ENCODE measurements around the gene SCAF4. TPM values are rescaled to one million over a fixed set of nuclear protein-coding genes. Genes with fewer than 3 reads are reported as not detected.
A peak's percentile ranks its signal among the peaks of the same experiment; 100 is the strongest.

Gene SCAF4
- total RNA-seq, 2 donors from 2014 or later, result 16.5 to 23.6 TPM

DNA sequence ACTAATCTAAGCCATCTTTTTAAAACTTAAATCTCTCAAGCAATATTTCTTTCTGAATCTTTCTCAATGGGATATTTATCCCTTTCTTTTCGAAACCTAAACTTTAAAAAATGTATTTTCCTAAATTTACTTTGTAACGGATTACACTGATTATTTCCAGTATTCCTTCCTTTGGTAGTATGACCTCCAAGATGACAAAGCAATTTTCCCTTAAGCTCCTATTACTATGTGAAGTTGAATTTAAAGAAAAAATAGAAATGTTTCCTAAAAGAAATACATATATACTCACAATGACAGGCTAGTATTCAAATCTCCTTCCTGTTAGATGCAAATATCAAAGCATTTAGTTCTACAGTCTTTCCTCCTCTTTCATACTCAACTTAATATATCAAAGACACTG is 15.8 kb downstream of the SCAF4 start:
- ATAC-seq, result no peak
- intact Hi-C loops (cut with DNase I), result no loop called here
- DNase-seq, result no peak

DNA sequence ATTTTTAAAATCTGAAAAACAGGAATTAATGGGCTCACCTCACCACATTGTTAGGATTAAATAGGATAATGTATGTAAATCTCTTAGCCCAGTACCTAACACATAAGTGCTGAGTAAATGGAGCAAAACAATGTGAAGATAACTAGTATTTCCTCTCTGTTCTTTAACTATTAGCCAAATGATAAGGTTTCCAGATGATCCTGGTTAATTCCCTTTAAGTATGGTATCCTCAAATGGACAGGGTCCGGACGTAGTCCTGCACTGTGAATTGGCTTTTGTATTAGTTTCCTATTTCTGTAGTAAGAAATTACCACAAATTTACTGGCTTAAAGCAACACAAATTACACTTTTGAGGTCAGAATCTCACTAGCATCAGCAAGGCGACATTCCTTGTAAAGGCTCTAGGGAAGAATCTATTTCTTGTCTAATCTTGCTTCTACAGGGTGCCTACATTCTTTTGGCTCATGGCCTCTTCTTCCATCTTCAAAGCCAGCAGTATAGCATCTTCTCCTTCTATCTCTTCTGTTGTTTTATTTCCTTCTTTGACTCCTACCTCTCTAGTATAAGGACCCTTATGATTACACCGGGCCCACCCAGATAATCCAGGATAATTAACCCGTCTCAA is 17.1 kb downstream of the SCAF4 start:
- peak in 1 of 2 donors; percentile 19 for ATAC-seq
- no peak for DNase-seq
- intact Hi-C loops (cut with DNase I), result no loop called here

- ATAC-seq (peak in 1 of 2 donors; percentile 40), DNase-seq (no peak)
Measured at GRCh38 chr21:31713973-31714740, 17.8 kb downstream of the SCAF4 start.

GRCh38 chr21:31713115-31713514 is 18.8 kb downstream of the SCAF4 start:
- intact Hi-C loops (cut with DNase I), result no loop called here
- DNase-seq (no peak), ATAC-seq (peak in 1 of 2 donors; percentile 16)

More at GRCh38 chr21:31713973-31714740, 17.8 kb downstream of the SCAF4 start:
- intact Hi-C loops (cut with DNase I), result no loop called here

DNA sequence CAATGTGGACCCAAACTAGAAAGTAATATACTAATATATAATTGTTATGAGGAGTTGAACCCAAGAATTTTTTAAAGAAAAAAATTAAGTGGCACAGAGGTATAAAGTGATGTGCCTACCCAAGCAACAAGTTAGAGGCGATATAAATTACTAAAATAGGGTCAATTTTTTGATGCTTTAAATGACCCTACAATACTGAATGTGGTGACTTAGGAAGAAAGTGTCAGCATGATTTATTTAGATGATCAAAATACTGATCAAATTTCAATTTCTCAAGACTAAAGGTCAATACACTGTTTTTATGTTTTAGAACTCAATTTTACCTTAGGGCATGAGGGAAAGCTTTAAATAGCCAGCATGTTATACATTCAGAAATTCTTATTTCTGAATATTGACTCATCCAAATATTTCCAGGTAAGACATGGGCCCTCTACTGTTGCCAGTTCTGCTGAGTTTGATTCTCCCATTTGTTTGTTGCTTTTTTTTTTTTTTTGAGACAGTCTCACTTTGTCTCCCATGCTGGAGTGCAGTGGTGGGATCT is 20.1 kb downstream of the SCAF4 start:
- DNase-seq (no peak), ATAC-seq (no peak)
- intact Hi-C loops (cut with DNase I), result no loop called here

GRCh38 chr21:31711326-31711725 is 20.6 kb downstream of the SCAF4 start:
- no peak for ATAC-seq
- DNase-seq, result no peak
- intact Hi-C loops (cut with DNase I), result no loop called here

DNA sequence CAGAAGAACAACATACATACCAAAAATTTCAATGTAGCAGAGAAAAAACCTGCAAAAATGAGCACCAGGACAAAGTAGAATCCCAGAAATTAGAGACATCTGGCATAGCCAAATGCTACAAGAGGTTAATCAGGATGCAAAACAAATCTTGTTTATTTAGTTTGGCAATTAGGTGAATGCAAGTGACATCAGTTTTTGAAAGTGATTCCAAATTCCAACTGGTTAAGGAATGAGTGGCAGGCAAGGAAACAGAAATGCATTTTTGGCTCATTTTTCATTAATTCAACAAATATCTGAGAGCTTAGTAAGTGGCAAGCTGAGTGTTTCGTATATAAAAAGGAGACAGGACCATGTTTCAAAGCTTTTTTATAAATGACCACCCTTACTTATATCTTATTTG is 21.3 kb downstream of the SCAF4 start:
- intact Hi-C loops (cut with DNase I), result no loop called here
- no peak for DNase-seq
- no peak for ATAC-seq

DNA sequence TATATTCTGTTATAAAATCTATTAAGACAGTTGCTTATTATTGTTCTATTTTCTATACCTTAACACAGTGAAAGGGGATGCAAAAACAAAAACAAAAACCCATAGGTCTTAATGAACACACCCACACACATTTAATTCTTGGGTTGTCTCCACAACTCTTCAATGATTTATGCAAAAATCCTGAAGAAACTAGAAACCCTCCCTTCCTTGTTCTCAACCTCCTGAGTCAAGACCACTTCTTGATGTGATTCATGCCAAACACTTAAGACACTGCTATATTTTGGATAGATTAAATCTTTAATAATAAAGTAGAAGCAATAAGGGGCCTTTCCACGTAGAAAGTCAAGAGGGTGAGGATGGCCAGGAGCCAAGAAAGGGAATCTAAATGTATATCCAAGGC is 23.4 kb downstream of the SCAF4 start:
- DNase-seq (no peak), ATAC-seq (no peak)
- intact Hi-C loops (cut with DNase I), result no loop called here

- intact Hi-C loops (cut with DNase I), result no loop called here
- DNase-seq (no peak), ATAC-seq (no peak)
Measured at GRCh38 chr21:31707499-31707898, 24.4 kb downstream of the SCAF4 start.

DNA sequence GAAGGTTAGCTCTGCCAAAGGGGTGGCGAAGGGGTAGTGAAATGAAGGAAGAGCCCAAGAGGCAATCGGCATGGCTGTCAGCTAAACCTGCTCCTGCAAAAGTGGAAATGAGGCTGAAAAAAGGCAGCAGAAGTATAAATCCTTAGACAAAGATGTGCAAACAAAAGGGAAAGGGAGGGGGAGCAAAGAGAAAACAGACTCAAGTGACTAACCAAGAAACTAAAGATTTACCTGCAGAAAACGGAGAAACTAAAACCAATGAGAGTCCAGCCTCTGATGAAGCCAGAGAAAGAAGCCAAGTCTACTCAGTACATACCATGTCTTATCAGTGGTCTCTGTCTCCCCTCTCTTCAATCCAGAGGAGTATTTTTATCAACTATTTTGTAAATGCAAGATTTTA is 25.4 kb downstream of the SCAF4 start:
- ATAC-seq, result no peak
- intact Hi-C loops (cut with DNase I), result no loop called here
- DNase-seq, result no peak

- ATAC-seq (no peak), DNase-seq (no peak)
- intact Hi-C loops (cut with DNase I), result no loop called here
Measured at GRCh38 chr21:31700040-31700439, 31.9 kb downstream of the SCAF4 start.

- no peak for DNase-seq
- intact Hi-C loops (cut with DNase I), result no loop called here
- no peak for ATAC-seq
Measured at GRCh38 chr21:31698461-31698860, 33.5 kb downstream of the SCAF4 start.

DNA sequence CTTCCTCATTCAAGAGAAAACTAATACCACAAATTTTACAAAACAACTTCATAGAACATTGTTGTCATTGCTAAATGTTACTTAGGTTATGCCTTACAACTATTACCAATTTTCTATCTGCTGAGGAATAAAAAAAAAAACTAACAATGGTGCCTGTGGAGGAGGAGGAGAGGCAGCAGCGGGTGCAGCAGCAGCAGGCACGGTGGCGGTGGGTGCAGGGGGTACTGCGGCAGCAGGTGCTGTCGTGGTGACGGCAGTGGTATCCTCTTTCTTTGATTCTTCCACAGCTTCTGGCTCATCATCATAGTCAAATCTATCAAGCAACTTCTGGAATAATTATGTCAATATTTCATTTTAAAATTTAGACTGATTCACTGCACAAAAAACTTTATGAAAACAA is 35.5 kb downstream of the SCAF4 start:
- DNase-seq (no peak), ATAC-seq (no peak)
- intact Hi-C loops (cut with DNase I), result no loop called here

GRCh38 chr21:31693222-31693621 is 38.7 kb downstream of the SCAF4 start:
- no peak for DNase-seq
- intact Hi-C loops (cut with DNase I), result no loop called here
- no peak for ATAC-seq

GRCh38 chr21:31688603-31689368 is 43.1 kb downstream of the SCAF4 start:
- ATAC-seq (no peak), DNase-seq (no peak)
- intact Hi-C loops (cut with DNase I), result no loop called here

GRCh38 chr21:31687108-31687507 is 44.8 kb downstream of the SCAF4 start:
- intact Hi-C loops (cut with DNase I), result no loop called here
- DNase-seq (no peak), ATAC-seq (no peak)

DNA sequence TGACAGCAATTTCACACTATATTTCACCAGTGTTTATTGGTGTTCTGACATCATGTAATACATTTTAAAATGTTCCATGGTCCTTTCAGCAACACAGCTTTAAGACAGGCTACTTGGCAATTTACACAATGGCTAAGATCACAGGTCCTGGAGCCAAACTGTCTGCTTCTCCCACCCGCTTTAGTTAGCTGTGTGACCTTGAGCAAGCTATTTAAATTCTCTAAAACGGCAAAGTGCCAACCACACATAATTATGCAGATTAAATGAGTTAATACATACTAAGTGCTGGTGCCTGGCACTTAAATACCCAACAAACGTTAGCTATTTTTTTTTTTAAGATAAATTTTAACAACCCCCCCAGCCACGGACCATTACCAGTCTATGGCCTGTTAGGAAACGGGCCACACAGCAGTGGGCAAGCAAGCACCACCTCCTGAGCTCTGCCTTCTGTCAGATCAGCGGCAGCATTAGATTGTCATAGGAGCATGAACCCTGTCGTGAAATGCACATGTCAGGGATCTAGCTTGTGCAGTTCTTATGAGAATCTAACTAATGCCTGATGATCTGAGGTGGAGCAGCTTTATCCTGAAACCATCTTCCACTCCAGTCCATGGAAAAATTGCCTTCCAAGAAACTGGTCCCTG is 45.5 kb downstream of the SCAF4 start:
- ATAC-seq, result peak; percentile 41 to 47
- DNase-seq, result no peak
- intact Hi-C loops (cut with DNase I), result no loop called here

GRCh38 chr21:31684918-31685317 is 47.0 kb downstream of the SCAF4 start:
- intact Hi-C loops (cut with DNase I), result no loop called here
- no peak for ATAC-seq

DNA sequence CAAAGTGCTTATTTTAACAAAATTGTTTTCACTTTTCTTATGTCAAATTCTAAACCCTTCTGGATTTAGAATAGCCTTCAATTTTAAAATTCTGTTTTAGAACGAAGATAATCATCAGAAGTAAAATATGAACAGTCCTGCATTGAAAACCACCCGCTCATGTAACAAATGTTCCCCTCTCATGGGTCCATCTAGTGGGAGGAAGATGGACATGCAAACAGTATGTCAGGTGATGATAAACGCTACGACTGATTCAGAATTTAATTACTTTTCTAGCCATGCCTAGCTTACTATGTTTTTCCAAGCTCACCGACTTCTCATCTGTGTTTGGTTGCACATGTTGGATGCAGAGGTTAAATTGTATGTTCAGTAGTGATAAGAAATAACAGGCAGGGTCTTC is 48.9 kb downstream of the SCAF4 start:
- DNase-seq (no peak), ATAC-seq (no peak)
- intact Hi-C loops (cut with DNase I), result no loop called here

More at GRCh38 chr21:31684918-31685317, 47.0 kb downstream of the SCAF4 start:
- DNase-seq, result no peak

DNA sequence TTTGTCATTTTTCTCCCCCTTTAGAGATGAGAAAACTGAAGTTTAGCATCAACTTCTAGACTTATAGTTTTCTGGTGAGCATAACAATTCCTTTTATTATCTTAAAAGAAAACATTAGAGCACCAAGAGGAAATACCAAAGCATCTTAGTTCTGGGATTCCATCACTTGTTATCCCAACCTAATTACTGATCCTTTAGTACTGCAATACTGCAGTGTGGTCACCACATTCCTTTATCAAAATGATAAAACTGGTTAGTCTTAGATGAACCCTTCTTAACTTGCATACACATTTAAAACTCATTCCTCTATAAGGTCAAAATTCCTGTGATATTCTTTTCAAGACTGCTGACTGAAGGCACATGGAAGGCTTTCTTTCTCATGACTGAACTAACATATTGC is 49.3 kb downstream of the SCAF4 start:
- intact Hi-C loops (cut with DNase I), result no loop called here
- no peak for ATAC-seq
- DNase-seq, result no peak
